Erythroblast (primary cell): ENCODE data around the gene MTCP1.

ENCODE experiments used
- GATA1 ChIP-seq: IDR thresholded peaks from 2 replicates; pipeline ENCODE4 v1.6.1; 2011; ENCODE audit warnings: low read depth, mild to moderate bottlenecking, control low read depth, low read length, moderate library complexity
- POLR2A ChIP-seq: IDR thresholded peaks from 2 replicates; pipeline ENCODE4 v1.6.1; 2011; ENCODE audit warnings: mild to moderate bottlenecking, low read length

DNA sequence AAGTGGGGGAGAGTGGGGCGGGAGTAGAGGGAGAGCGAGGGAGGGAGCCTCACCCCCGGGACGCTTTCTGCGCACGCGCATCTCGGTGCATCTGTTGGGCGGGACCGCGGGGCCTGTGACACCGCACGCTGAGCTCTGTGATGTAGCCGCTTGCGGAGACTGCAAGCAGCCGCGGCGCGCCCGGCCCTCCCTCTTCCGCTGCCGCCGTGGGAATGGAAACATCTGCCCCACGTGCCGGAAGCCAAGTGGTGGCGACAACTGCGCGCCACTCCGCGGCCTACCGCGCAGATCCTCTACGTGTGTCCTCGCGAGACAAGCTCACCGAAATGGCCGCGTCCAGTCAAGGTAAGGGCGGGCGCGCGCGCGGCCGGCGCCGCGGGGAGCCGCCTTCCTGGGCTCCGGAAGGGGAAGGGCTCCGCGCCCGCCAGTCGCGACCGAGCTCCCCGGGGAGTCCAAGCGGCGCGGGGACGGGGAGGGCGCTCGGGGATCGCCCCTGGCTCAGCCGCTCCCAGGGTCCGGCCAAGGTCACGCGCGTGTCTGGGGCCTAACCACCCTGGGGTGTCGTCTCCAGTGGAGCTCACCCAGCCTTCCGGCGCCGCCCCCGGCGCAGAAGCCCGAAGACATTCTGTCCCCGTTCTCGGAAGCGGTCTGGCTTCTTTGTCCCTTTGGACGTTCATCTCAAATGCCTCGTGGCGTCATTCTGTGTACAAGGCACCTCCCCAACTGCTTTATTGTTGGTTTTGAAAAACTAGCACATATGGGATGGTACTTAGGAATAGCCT is 44.0 kb downstream of the MTCP1 start, which contains the start of gene FUNDC2:
- peak; percentile 80 for TF ChIP-seq POLR2A
- no peak for TF ChIP-seq GATA1
